ENCODE measurements around the gene ITIH1. TPM values are rescaled to one million over a fixed set of nuclear protein-coding genes. Genes with fewer than 3 reads are reported as not detected.

The ITIH1 gene
- total RNA-seq, 6 experiments from 2014 or later, result not detected

- Mint-ChIP-seq H3K4me1 (ENCODE audit: low read depth) (no peaks in the 10 kb centered on the region; the same call in 1 of the 2 replicates), H3K27me3 (ENCODE audit: insufficient read depth) (peaks cover 33% of the 10 kb centered on the region), H3K9me3 (no peaks in the 10 kb centered on the region), H3K27ac (no peak overlapping the region), H3K4me3 (no peak overlapping the region), H3K36me3 (ENCODE audit: low read depth) (no peaks in the 10 kb centered on the region)
- DNase-seq, result no peak
- no peak for TF ChIP-seq CTCF (IDR thresholded peaks at IDR 0.05)
Observed at GRCh38 chr3:52809149-52809548, 31.8 kb downstream of the ITIH1 start.

GRCh38 chr3:52809662-52810377, 32.4 kb downstream of the ITIH1 start:
- Mint-ChIP-seq H3K27me3 (ENCODE audit: insufficient read depth) (peaks cover 35% of the 10 kb centered on the region), H3K4me1 (ENCODE audit: low read depth) (no peaks in the 10 kb centered on the region; the same call in 1 of the 2 replicates), H3K4me3 (no peak overlapping the region), H3K36me3 (ENCODE audit: low read depth) (no peaks in the 10 kb centered on the region), H3K9me3 (no peaks in the 10 kb centered on the region), H3K27ac (no peak overlapping the region)
- no peak for DNase-seq
- TF ChIP-seq CTCF (IDR thresholded peaks at IDR 0.05), result no peak

- H3K27ac Mint-ChIP-seq, result no peak overlapping the region
- H3K36me3 Mint-ChIP-seq (ENCODE audit: low read depth), result no peaks in the 10 kb centered on the region
- DNase-seq, result no peak
- TF ChIP-seq CTCF (IDR thresholded peaks at IDR 0.05), result no peak
- H3K4me1 Mint-ChIP-seq (ENCODE audit: low read depth), result no peaks in the 10 kb centered on the region; the same call in 1 of the 2 replicates
- peaks cover 37% of the 10 kb centered on the region for H3K27me3 Mint-ChIP-seq (ENCODE audit: insufficient read depth)
- H3K4me3 Mint-ChIP-seq, result no peak overlapping the region
- no peaks in the 10 kb centered on the region for H3K9me3 Mint-ChIP-seq
Observed at GRCh38 chr3:52810923-52811322, 33.5 kb downstream of the ITIH1 start.

- Mint-ChIP-seq H3K27me3 (ENCODE audit: insufficient read depth) (peaks cover 36% of the 10 kb centered on the region), H3K4me1 (ENCODE audit: low read depth) (no peaks in the 10 kb centered on the region; the same call in 1 of the 2 replicates)
Observed at GRCh38 chr3:52811452-52812011, 34.1 kb downstream of the ITIH1 start.

GRCh38 chr3:52813810-52814209, 36.4 kb downstream of the ITIH1 start:
- Mint-ChIP-seq H3K4me1 (ENCODE audit: low read depth) (no peaks in the 10 kb centered on the region; the same call in 1 of the 2 replicates), H3K27me3 (ENCODE audit: insufficient read depth) (peaks cover 28% of the 10 kb centered on the region), H3K36me3 (ENCODE audit: low read depth) (no peaks in the 10 kb centered on the region), H3K9me3 (no peaks in the 10 kb centered on the region), H3K27ac (no peak overlapping the region), H3K4me3 (no peak overlapping the region)
- DNase-seq, result no peak
- no peak for TF ChIP-seq CTCF (IDR thresholded peaks at IDR 0.05)

More at GRCh38 chr3:52811452-52812011, 34.1 kb downstream of the ITIH1 start:
- H3K36me3 Mint-ChIP-seq (ENCODE audit: low read depth), result no peaks in the 10 kb centered on the region
- TF ChIP-seq CTCF (IDR thresholded peaks at IDR 0.05), result no peak
- H3K4me3 Mint-ChIP-seq, result no peak overlapping the region
- DNase-seq, result no peak
- no peak overlapping the region for H3K27ac Mint-ChIP-seq
- no peaks in the 10 kb centered on the region for H3K9me3 Mint-ChIP-seq

Data from HFFc6 (cell line).